OCI-LY1 (cell line): ENCODE results near the gene CRHR1.

Experiments used
- EZH2 ChIP-seq: fragments of 200-600 bp; sonication (generic), shearing (Covaris generic); IDR thresholded peaks from 2 replicates; pipeline ENCODE4 v1.8.0; 2017; ENCODE audit warnings: borderline replicate concordance, mixed run types, mild to moderate bottlenecking, antibody characterized with exemption, low read length, moderate library complexity, mixed read lengths
- TF ChIP-seq, protein P1 (sequence below): fragments of 200-600 bp; sonication (generic), shearing (Covaris generic); IDR thresholded peaks from 2 replicates; pipeline ENCODE4 v1.5.1; 2017; ENCODE audit warnings: mild to moderate bottlenecking, antibody characterized with exemption, low read length, moderate library complexity, mixed read lengths

- TF ChIP-seq EZH2 = no peak
- TF ChIP-seq, protein P1, sequence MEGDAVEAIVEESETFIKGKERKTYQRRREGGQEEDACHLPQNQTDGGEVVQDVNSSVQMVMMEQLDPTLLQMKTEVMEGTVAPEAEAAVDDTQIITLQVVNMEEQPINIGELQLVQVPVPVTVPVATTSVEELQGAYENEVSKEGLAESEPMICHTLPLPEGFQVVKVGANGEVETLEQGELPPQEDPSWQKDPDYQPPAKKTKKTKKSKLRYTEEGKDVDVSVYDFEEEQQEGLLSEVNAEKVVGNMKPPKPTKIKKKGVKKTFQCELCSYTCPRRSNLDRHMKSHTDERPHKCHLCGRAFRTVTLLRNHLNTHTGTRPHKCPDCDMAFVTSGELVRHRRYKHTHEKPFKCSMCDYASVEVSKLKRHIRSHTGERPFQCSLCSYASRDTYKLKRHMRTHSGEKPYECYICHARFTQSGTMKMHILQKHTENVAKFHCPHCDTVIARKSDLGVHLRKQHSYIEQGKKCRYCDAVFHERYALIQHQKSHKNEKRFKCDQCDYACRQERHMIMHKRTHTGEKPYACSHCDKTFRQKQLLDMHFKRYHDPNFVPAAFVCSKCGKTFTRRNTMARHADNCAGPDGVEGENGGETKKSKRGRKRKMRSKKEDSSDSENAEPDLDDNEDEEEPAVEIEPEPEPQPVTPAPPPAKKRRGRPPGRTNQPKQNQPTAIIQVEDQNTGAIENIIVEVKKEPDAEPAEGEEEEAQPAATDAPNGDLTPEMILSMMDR = no peak
Observed at GRCh38 chr17:45874151-45874550, 90.0 kb downstream of the CRHR1 start.
